AG10803 (cell line): ENCODE results near the gene WWTR1.
A peak's percentile ranks its signal among the peaks of the same experiment; 100 is the strongest.

ENCODE experiments used
- DNase-seq: peaks from one replicate; pipeline ENCODE4 v3.0.0; 2010; ENCODE audit warnings: low read depth
- H3K4me3 ChIP-seq: 2 replicates; pipeline ENCODE4 v1.5.1; 2011; ENCODE audit warnings: mild to moderate bottlenecking, low read length, control low read depth
- TF ChIP-seq, protein P1 (sequence below): conservative IDR thresholded peaks from 2 replicates; pipeline ENCODE4 v1.5.1; 2011; ENCODE audit warnings: mild to moderate bottlenecking, low read length, control low read depth, inconsistent platforms

WWTR1 gene

DNA sequence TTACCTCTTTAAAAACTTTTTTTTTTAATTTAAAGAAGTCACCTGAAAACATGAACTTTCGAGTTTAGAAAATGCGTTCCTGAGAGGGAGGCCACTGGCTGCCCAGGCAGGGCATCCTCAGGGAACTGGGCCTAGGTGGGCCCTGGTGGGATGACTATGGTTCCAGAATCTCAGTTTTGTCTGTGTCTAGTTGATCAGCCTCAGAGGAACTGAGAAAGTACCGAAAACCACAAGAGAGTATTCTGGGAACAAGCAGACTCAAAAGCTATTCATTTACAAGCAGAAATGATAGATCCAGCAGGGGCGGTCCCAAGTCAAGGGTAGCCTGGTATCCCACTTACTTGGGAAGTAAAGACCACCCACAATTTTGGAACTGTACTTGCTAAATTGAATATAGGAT, 10.5 kb downstream of the WWTR1 start:
- TF ChIP-seq, protein P1, sequence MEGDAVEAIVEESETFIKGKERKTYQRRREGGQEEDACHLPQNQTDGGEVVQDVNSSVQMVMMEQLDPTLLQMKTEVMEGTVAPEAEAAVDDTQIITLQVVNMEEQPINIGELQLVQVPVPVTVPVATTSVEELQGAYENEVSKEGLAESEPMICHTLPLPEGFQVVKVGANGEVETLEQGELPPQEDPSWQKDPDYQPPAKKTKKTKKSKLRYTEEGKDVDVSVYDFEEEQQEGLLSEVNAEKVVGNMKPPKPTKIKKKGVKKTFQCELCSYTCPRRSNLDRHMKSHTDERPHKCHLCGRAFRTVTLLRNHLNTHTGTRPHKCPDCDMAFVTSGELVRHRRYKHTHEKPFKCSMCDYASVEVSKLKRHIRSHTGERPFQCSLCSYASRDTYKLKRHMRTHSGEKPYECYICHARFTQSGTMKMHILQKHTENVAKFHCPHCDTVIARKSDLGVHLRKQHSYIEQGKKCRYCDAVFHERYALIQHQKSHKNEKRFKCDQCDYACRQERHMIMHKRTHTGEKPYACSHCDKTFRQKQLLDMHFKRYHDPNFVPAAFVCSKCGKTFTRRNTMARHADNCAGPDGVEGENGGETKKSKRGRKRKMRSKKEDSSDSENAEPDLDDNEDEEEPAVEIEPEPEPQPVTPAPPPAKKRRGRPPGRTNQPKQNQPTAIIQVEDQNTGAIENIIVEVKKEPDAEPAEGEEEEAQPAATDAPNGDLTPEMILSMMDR = no peak
- no peak overlapping the region for H3K4me3 ChIP-seq
- no peak for DNase-seq

DNA sequence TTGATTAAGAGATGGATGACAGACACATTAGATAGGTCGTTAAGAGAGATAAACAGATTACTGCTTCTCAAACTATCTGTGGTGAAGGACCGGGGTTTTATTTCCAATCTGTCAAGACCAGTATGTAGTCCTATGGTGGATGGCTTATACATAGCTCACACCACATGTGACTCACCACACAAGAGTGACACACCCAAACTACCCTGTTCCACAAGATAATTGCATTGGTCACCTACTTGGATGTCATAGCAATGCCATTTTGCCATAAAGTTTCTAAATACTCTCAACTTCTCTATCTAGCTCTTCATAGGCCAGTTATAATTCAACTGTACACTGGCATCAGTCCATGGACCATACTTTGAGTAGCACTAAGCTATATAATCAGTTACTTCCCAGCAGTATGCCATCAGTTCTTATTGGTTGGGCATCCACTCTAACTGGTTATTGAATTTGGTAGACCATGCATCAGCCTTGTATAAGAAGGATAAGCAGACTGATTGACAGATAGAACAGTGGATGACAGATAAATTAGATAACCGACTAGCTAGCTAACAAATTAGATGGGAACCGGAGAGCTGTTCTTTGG, 11.6 kb downstream of the WWTR1 start:
- no peak overlapping the region for H3K4me3 ChIP-seq
- peak; percentile 54 for DNase-seq
- TF ChIP-seq, protein P1 = no peak

DNA sequence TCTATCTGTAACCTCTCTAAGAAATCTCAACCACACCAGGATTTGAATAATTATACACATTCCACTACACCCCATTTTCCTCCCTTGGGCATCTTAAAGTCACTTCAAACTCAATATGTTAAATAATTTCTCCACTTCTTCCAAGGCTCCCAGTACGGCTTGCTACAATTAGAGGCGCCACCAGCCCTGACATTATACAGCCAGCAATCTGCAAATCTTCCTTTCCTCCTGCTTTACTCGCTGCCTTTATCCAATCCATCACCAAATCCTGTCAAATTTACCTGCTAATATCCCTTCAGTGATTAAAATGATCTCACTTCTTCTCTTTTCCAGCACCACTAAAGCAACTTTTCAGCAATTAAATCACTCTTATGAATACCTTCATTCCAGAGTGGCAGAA, 13.9 kb downstream of the WWTR1 start:
- no peak for DNase-seq
- no peak overlapping the region for H3K4me3 ChIP-seq
- TF ChIP-seq, protein P1 = no peak

GRCh38 chr3:149643482-149643798, 14.4 kb downstream of the WWTR1 start:
- DNase-seq = no peak
- H3K4me3 ChIP-seq = no peak overlapping the region
- TF ChIP-seq, protein P1 = no peak

DNA sequence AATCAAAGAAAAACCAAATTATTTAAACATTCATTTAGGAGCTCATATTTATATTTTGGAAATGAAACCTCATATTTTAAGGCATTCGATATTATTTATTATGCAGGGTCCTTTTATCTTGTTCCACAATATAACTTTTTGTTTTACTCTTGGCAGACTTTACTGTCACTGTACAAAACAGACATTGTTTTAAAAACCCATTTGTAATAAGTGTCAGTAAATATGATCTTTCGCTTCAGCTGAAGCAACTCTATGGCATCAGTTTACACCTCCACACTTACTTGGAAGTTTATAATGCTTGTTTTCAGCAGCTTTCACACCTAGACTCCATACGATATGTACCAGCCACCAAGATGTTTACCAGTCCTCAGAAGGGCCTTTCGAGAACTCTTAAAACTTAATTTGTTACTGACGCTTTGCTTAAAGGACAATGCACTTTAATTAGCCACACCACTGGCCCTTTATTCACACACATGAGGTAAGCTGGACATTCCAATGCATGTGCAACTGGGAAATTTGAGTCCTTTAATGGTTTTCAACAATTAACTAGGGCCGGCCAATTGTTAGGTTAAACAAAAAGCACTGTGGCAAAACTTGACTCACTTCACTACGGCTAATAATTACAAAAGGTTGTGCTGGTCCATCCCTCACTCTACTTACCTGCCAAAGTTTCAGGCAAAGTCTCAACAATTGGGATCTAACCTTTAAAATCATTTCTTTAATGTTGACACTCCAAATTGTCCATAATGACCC, 16.7 kb downstream of the WWTR1 start:
- TF ChIP-seq, protein P1 = no peak
- H3K4me3 ChIP-seq = no peak overlapping the region
- DNase-seq = no peak

DNA sequence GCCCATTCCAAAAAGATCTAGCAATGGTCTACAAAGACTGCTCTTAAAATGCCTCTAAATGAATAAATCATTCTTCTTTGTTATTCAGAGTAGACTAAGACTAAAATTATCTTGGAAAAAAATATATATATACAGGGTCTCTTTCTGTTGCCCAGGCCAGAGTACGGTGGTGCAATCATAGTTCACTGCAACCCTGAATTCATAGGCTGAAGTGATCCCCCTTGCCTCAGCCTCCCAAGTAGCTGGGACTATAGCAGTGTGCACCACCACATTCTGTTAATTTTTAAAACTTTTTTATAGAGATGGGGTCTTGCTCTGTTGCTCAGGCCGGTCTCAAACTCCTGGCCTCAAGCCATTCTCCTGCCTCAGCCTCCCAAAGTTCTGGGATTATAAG, 18.7 kb downstream of the WWTR1 start:
- TF ChIP-seq, protein P1 = no peak
- peak overlapping the region; percentile 50 for H3K4me3 ChIP-seq
- no peak for DNase-seq
